GM21423 (cell line): Measurements from ENCODE around the gene YBX2.

Source experiments
- ATAC-seq: cut with Tn5 transposase; IDR thresholded peaks from one replicate; pipeline ENCODE4 v1.9.1; 2021; ENCODE audit warnings: mild to moderate bottlenecking, moderate library complexity; ENCODE audit not compliant: unreplicated experiment

The YBX2 gene

DNA sequence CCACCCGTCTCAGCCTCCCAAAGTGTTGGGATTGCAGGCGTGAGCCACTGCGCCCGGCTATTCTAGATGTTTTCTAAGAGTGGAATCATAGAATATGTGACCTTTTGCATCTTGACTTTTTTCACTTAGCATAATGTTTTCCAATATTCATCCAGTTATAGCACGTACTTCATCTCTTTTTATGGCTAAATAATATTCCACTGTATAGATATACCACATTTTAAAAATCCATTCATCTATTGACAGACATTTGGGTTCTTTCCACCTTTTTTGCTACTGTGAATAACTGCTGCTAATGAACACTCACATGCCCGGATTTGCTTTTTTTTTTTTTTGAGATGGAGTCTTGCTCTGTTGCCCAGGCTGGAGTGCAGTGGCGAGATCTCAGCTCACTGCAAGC is 9.7 kb upstream of the YBX2 start:
- ATAC-seq, result no peak

DNA sequence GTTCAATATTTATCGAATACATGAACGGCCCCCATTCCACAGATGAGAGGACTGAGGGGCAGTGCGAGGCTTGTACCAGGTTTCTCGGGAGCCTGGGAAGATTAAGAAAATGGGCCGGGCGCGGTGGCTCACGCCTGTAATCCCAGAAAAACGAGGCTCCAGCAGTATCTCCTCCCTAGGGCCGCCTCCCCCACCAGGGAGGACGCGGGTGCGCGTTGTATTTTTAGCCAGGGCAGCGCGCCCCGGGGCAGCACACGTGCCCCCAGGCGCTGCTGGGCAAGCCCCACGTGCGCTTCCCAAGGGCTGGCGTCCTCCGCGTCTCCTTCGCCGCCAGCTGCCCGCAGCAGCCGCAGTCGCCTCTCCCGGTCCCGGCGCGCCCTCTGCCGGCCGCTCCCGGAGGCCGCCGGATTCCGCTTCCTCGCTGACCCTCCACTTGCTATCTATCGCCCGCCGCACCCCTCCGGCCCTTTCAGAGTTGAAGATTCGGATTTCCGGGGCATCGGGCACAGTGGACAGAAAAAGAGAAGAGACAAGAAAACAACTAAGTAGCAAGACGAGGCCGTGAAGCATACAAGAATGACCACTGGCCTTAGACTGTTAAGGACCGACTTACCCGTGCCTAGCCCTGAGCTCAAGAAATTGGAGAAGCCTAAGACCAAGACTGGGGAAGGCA is 1.9 kb upstream of the YBX2 start:
- ATAC-seq, result no peak

DNA sequence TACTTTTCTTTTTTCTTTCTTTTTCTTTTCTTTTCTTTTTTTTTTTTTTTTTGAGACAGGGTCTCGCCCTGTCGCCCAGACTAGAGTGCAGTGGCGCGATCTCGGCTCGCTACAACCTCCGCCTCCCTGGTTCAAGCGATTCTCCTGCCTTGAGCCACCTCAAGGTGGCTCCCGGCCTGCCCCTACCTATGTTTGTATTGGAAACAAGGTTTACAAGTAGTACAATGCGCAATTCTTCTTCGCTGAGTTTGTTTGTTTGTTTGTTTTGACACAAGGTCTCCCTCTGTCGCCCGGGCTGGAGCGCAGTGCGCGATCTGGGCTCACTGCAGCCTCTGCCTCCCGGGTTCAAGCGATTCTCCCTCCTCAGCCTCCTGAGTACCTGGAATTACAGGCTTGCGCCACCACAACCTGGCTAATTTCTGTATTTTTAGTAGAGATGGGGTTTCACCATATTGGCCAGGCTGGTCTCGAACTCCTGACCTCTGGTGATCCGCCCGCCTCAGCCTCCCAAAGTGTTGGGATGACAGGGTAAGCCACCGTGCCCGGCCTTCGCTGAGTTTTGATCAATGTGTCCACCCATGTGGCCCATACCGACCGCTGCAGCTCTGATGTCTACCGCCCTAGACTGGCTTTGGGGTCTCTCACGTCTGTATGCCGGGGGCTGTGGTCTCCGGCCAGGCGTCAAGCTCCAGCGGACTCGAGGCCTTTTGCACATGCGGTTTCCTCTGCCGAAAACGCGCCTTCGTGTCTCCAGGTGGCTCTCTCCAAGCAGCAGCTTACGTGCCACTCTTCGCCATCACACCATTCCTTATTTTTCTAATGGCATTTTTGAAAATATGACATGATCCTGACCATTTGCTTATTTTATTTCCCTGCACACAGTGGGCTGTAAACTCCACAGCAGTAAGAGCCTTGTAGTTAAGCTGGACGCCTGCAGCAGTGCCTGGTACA is 1.1 kb upstream of the YBX2 start:
- ATAC-seq, result no peak

DNA sequence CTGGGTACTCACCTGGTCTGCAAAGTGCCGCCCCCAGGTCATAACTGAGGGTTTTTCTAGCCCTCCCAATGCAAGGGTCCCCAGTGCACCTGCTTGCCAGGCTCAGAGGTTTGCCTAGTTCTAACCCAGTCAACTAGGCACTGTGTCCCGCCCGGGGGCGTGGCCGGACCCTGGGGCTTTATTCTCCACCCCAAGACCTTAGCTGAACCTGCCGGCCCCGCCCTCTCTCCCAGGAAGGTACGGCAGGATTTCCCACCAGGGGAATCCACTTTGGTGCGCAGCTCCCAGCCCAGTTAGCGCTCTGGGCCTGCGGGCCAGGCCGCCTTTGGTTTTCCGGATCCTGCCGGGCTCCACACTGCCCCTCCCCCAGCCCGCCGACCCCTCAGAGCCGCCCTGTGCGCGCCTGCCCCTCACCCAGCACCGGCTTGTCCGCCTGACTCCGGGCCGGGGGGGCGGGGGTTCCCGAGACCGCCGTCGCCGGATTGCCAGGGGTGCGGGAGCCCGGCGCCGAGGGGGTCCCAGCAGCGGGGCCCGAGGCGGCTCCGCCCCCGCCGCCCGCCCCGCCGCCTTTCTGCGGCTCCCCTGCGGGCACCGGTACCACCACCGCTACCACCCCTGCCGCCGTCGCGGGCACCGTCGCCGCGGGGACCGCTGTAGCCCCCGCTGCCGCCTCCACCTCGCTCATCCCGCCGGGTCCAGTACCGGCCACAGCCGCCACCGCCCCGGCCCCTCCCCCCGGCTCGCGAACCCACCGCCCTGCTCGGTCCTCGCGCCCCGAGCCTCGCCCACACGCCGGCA is 424 bp downstream of the YBX2 start:
- ATAC-seq, result no peak

DNA sequence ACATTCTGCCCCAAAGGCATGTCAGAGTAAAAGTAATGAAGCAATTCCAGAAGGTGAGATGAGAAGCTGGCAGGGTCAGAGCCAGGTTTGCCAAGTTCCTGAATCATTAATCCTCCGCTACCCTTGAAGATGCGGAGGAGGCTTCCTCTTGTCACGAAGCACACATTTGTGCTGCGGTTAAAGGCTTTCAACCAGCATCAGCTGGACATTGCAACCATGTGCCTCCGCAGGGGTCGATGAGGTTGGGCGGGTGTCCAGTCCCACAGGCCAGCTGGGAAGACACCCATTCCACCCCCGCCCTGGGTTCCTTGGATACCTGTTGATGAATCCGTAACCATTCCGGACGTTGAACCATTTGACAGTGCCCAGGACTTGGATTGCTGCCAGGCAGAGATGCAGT is 1.3 kb downstream of the YBX2 start:
- ATAC-seq, result no peak

DNA sequence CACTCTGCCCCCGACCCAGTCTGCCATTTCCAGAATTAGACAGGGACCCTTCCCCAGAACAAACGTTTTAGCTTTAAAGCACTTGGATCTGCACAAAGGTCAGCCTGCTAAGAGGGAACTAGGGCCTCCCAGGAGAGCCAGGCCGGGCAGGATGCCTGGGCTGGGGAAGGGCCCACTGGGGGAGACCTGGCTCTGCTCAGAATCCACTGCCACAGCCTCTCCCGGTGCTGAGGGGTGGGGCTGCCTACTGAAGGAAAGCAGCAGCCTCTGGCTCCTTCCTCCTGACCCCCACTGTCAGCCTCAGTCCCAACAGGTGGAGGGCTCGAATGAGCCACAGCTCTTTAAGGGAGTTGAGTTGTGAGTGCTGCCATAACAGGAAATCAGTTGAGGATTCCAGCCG is 1.7 kb downstream of the YBX2 start:
- no peak for ATAC-seq

DNA sequence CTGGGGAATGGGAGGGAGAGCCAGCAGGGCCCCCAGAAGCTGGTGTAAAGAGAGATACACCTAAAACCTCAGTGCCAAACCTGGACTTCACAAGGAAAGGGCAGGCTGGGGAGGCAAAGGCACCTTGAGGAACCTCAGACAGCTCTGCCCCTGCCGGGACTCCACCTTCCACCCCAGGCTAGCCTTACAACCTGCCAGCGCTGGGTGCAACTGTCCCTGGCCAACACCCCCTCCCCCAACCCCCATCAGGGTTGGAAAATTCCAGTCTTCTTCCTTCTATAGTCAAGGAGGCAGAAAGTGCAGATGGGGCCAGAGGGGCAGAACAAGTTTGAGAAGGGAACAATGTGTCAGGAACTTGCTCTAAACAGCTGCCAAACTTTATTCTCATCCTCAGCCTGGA is 2.2 kb downstream of the YBX2 start:
- no peak for ATAC-seq

DNA sequence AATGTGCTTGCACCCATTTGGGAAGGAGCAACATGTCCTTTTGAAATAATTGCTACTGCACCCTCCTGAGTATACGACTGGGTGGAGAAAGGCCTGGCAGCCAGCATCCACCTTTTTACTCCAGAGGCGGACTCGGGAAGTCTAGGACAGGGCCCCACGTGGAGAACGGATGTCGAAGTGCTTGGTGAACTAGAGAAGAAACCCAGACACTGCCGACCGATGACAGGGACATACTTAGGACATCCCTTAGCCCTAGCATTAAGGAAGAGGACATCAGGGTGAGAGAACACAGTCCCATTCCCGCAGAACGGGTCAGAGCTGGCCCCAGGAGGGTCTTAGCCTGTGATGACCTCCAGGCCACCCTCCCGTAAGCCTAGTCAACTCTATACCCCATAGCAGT is 3.8 kb downstream of the YBX2 start:
- ATAC-seq, result no peak

DNA sequence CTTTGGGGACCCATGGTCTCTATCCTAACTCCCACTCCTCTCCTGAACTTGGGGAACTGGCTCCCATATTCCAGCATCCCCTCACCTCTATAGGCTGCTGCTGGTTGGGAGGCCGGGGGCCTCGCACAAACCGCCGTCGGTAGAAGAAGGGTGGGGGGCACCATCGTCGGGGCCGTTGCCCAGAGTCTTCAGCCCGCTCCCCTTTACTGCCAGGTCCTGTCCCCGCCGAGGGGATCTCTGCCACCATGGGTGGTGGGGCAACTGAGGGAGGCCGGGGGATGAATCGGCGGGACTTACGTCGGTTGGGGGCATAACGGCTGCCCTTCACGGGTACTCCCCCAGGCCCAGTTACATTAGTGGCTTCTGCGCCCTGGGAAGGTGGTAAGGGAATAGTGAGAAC is 4.3 kb downstream of the YBX2 start:
- ATAC-seq, result no peak

DNA sequence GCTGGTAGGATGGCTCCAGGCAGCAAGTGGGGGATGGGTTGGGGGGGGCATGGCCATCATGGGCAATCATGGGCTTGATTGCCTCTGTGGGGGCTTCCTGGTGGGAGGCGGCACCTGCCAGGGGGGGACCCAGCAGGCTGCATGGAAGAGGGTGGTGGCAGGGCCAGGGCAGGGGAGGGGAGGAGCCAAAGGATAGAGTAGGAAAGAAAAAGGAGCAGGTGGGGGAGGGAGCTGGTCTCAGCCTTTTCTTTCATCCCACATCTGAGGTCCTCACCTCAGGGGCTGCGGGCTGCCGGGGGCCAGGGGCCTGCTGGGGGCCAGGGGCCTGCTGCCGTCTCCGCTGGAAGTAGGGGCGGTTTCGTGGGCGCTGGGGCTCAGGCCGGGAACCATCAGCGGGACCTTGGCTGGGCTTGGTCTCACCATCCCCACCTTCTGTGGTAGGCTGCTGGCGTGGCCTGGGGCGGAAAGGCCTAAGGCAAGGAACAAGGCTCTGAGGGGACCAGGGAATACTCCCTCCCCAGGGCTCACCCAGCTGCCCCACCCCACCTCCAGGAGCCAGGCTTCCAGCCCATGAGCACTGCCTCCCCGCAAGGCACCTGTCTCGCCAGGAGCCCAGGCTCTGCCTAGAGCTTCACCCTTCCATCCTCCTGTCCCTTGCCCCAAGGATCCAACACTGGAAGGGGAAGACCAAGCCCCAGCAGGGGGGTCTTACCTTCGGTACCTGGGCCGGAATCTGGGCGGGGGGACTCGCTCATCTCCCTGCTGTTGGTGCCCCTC is 5.0 kb downstream of the YBX2 start:
- ATAC-seq, result no peak

DNA sequence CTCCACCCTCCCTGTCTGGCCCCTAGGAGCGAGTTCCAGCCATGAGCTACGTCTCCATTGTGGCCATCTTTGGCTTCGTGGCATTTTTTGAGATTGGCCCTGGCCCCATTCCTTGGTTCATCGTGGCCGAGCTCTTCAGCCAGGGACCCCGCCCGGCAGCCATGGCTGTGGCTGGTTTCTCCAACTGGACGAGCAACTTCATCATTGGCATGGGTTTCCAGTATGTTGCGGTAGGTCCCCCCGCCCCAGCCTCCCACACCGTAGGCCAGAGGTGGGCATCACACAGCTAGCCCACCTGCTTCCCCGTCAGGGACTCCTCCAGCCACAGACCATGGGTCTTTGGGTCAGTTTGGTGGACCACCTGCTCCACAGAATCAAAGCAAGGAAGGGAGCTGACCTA is 8.8 kb downstream of the YBX2 start:
- ATAC-seq, result no peak

DNA sequence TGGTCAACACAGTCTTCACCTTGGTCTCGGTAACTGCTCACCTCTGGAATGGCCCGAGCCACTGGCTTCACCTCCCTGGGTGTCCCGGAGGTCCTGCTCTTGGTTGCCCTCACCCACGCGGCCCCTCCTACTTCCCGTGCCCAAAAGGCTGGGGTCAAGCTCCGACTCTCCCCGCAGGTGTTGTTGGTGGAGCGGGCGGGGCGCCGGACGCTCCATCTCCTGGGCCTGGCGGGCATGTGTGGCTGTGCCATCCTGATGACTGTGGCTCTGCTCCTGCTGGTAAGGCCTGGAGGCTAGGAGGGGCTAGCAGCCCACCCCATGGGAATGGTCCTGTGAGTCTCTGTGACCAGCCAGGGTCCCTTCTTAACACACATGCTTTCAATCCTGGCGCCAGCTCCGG is 9.5 kb downstream of the YBX2 start:
- no peak for ATAC-seq

DNA sequence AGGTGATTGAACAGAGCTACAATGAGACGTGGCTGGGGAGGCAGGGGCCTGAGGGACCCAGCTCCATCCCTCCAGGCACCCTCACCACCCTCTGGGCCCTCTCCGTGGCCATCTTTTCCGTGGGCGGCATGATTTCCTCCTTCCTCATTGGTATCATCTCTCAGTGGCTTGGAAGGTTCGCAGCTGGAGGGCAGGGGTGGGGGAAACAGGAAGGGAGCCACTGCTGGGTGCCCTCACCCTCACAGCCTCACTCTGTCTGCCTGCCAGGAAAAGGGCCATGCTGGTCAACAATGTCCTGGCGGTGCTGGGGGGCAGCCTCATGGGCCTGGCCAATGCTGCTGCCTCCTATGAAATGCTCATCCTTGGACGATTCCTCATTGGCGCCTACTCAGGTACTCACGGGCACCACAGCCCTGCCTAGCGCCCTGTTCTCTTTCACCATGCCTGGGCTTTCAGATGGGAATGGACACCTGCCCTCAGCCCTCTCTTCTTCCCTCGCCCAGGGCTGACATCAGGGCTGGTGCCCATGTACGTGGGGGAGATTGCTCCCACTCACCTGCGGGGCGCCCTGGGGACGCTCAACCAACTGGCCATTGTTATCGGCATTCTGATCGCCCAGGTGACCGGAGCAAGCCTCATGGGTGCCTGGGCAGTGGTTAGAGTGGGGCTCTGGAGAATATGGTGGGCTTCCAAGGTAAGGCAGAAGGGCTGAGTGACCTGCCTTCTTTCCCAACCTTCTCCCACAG is 10.8 kb downstream of the YBX2 start:
- ATAC-seq, result no peak

DNA sequence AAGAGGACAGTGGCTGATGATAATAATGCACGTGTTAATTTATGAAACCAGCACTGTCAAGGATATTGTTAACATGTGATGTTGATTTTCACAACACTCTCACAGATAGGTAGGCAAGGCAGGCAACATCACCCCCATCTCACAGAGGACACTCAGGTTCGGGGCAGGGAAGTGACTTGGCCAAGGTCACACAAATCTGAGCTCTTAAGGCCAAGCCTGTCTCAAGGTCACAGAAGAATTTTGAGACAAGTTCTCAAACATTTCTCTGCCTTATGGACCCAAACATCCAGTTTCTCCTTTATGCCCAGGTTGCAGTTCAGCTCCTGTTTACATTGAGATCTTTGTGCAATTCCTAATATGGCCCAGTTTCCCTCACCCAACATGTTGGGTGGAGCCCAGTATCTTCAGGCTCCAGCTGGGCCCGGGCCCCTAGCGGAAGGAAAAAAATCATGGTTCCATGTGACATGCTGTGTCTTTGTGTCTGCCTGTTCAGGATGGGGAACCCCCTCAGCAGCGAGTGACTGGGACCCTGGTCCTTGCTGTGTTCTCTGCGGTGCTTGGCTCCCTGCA is 11.6 kb downstream of the YBX2 start:
- no peak for ATAC-seq

DNA sequence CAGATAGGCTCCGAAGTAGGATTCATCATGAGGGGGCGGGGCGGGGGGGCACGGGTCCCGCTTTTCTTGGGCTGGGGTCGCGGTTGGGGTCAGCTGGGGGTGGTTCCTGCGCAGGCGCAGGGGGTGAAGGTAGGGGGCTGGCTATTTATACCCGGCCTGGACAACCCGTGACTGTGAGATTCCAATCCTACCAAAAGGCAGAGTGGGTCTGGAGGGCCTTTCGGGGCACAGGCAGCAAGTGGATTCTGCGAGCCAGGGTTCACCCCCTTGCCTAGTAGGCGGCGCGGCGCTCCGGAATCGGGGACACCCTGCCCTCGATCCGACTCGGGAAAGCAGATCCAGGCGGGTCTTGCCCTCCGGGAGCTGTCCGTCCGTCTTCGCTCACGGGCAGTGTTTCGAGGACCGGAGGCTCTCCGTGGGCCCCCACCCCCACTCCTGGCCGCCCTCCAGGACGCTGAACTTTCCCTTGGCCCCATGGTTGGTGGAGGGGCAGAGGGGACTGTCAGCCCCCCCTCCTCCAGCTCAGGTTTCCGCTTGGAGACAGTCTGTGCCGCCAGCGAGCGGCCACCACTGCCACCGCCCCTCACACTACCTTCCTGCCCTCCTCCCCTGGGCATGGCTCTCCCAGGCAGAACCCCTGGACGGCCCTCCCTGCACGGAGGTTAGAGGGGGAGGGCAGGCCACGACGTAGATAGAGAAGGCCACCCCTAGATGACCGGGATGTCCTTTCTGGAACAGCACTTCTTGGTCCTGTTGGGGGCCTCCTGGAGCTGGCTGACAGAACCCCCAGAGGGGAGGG is 12.3 kb downstream of the YBX2 start:
- no peak for ATAC-seq

DNA sequence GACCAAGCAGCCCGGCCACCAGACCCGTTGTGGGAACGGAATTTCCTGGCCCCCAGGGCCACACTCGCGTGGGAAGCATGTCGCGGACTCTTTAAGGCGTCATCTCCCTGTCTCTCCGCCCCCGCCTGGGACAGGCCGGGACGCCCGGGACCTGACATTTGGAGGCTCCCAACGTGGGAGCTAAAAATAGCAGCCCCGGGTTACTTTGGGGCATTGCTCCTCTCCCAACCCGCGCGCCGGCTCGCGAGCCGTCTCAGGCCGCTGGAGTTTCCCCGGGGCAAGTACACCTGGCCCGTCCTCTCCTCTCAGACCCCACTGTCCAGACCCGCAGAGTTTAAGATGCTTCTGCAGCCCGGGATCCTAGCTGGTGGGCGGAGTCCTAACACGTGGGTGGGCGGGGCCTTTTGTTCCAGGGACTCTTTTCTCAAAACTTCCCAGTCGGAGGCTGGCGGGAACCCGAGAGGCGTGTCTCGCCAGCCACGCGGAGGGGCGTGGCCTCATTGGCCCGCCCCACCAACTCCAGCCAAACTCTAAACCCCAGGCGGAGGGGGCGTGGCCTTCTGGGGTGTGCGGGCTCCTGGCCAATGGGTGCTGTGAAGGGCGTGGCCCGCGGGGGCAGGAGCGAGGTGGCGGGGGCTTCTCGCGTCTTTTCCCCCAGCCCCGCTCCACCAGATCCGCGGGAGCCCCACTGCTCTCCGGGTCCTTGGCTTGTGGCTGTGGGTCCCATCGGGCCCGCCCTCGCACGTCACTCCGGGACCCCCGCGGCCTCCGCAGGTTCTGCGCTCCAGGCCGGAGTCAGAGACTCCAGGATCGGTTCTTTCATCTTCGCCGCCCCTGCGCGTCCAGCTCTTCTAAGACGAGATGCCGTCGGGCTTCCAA is 13.1 kb downstream of the YBX2 start, which contains the start of gene SLC2A4:
Gene SLC2A4, plus strand, starts transcription at position 645 of the 879 bp plus-strand sequence. Its CDS starts 217 bp downstream, at position 862.
- ATAC-seq, result peak; percentile 45

DNA sequence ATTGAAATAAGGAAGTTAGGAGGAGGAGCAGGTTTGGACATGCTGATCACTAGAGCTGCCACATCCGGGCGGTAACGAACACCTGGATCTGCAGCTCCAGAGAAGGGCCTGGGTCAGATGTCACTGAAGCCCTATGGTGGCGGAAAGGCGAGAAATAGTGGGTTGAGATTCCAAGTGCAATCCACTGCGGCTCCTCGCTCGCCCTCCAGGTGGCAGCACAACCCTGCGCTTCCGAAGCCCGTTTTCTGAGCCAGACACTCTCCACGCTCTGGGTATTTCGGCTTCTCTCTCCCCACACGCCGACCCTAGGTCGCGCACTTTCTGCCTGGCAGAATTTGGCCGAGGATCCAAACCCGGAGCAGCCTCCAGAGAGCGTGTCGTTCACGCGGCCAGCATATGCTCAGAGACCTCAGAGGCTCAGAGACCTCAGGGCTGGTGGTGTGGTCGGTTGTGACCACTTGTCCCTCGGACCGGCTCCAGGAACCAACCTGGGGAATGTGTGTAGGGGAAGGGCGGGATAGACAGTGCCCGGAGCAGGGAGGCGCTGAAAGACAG is 13.8 kb downstream of the YBX2 start:
- peak; percentile 33 for ATAC-seq
